HG02870 (cell line): Measurements from ENCODE around the gene PLXDC1.

Experiments
- ATAC-seq: cut with Tn5 transposase; IDR thresholded peaks from one replicate; pipeline ENCODE4 v1.9.1; 2021; ENCODE audit warnings: mild to moderate bottlenecking, moderate library complexity; ENCODE audit not compliant: unreplicated experiment

Gene PLXDC1

GRCh38 chr17:39099663-39100286, 51.7 kb downstream of the PLXDC1 start:
- ATAC-seq: no peak

- no peak for ATAC-seq
Measured at GRCh38 chr17:39098588-39098987, 52.8 kb downstream of the PLXDC1 start.

GRCh38 chr17:39097537-39097936, 53.9 kb downstream of the PLXDC1 start:
- no peak for ATAC-seq

- no peak for ATAC-seq
Measured at GRCh38 chr17:39097150-39097519, 54.3 kb downstream of the PLXDC1 start.

- ATAC-seq: no peak
Measured at GRCh38 chr17:39096508-39097149, 54.8 kb downstream of the PLXDC1 start.

GRCh38 chr17:39095309-39095686, 56.1 kb downstream of the PLXDC1 start:
- ATAC-seq: no peak

GRCh38 chr17:39094607-39095308, 56.7 kb downstream of the PLXDC1 start:
- ATAC-seq: no peak

- no peak for ATAC-seq
Measured at GRCh38 chr17:39092692-39093230, 58.7 kb downstream of the PLXDC1 start.

GRCh38 chr17:39090908-39091665, 60.4 kb downstream of the PLXDC1 start:
- no peak for ATAC-seq

- ATAC-seq: no peak
Measured at GRCh38 chr17:39090400-39090799, 61.0 kb downstream of the PLXDC1 start.

GRCh38 chr17:39084558-39084957, 66.9 kb downstream of the PLXDC1 start:
- ATAC-seq: no peak

GRCh38 chr17:39083270-39083669, 68.2 kb downstream of the PLXDC1 start:
- ATAC-seq: no peak

- no peak for ATAC-seq
Measured at GRCh38 chr17:39082482-39082881, 69.0 kb downstream of the PLXDC1 start.

- no peak for ATAC-seq
Measured at GRCh38 chr17:39081851-39082250, 69.6 kb downstream of the PLXDC1 start.

GRCh38 chr17:39080421-39081078, 70.9 kb downstream of the PLXDC1 start:
- ATAC-seq: no peak

- no peak for ATAC-seq
Measured at GRCh38 chr17:39079836-39080235, 71.6 kb downstream of the PLXDC1 start.

- no peak for ATAC-seq
Measured at GRCh38 chr17:39077866-39078265, 73.6 kb downstream of the PLXDC1 start.

GRCh38 chr17:39077252-39077651, 74.2 kb downstream of the PLXDC1 start:
- ATAC-seq: no peak

- no peak for ATAC-seq
Measured at GRCh38 chr17:39074676-39075075, 76.8 kb downstream of the PLXDC1 start.

- ATAC-seq: no peak
Measured at GRCh38 chr17:39073916-39074315, 77.5 kb downstream of the PLXDC1 start.

- no peak for ATAC-seq
Measured at GRCh38 chr17:39073353-39073752, 78.1 kb downstream of the PLXDC1 start.
